Loucy (cell line): ENCODE results near the gene EIF5A.

Experiments
- EZH2phosphoT487 ChIP-seq: fragments of 200-600 bp; IDR thresholded peaks from 2 replicates; pipeline ENCODE4 v1.6.1; 2018; ENCODE audit warnings: antibody characterized with exemption, mild to moderate bottlenecking, moderate library complexity, borderline replicate concordance
- TF ChIP-seq, protein P1 (sequence below): fragments of 200-600 bp; sonication (generic); conservative IDR thresholded peaks from 2 replicates; pipeline ENCODE4 v1.5.1; 2014; ENCODE audit warnings: mild to moderate bottlenecking, antibody characterized with exemption, low read length

DNA sequence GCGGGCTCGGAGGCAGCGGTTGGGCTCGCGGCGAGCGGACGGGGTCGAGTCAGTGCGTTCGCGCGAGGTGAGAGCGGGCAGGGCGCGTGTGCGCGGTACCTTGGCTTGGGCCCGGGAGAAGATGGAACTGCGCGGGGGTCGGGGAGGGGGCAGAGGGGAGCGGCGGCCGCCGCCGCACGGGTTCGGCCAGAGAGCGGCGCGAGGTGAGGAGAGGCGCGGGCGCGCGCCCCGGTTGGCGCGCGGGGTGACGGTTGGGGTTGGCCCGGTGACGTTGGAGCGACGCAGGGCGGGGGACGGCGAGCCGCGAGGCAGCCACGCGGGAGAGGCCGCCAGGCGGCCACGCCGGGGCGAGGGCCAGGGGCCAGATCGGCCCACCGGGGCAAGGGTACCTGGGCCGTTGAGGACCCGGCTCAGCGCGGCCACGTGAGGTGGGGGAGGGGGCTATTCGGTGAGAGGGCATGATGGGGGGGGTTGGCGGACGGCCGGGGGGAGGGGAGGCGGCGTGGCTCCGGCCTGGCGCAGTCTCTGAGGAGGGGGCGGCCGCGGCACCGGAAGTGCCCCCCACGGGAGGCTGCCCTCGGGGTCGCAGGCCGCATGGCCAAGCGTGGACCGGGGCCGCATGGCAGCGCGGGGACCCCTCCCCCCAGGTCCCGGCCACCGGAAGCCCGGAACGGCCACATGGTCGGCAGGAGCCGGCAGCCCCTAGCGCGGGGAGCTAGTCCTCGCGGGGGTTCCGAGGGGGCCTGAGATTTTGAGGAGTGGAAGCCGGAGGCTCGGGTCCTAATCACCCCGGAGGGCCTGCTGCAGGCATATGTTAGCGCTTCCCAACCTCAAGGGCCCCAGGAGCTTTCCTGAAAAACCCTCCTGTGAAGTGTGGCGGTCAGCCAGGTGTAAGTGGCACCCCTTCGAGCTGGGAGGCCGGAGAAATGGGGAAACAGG is 527 bp downstream of the EIF5A start:
- TF ChIP-seq, protein P1, sequence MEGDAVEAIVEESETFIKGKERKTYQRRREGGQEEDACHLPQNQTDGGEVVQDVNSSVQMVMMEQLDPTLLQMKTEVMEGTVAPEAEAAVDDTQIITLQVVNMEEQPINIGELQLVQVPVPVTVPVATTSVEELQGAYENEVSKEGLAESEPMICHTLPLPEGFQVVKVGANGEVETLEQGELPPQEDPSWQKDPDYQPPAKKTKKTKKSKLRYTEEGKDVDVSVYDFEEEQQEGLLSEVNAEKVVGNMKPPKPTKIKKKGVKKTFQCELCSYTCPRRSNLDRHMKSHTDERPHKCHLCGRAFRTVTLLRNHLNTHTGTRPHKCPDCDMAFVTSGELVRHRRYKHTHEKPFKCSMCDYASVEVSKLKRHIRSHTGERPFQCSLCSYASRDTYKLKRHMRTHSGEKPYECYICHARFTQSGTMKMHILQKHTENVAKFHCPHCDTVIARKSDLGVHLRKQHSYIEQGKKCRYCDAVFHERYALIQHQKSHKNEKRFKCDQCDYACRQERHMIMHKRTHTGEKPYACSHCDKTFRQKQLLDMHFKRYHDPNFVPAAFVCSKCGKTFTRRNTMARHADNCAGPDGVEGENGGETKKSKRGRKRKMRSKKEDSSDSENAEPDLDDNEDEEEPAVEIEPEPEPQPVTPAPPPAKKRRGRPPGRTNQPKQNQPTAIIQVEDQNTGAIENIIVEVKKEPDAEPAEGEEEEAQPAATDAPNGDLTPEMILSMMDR: no peak
- TF ChIP-seq EZH2phosphoT487: no peak
